PC-9 (cell line): ENCODE data around the gene ZNF462. TPM values are rescaled to one million over a fixed set of nuclear protein-coding genes. Genes with fewer than 3 reads are reported as not detected.
A peak's percentile ranks its signal among the peaks of the same experiment; 100 is the strongest.

Experiments
- BruUV-seq: library from RNA; stranded (reverse); fragments of 400-500 nt; replicated peaks from 2 replicates; lab custom pipeline; 2021; lab: Mats Ljungman, UMichigan
- CTCF ChIA-PET: fragments of 300-600 bp; sonication (Branson Sonifier 250); formaldehyde crosslinking; loops from one replicate; lab custom pipeline; 2022; ENCODE audit warnings: antibody characterized with exemption; lab: Charles Lee
- POLR2A ChIA-PET: fragments of 300-600 bp; sonication (Branson Sonifier 250); formaldehyde crosslinking; loops from one replicate; lab custom pipeline; 2022; ENCODE audit warnings: antibody characterized with exemption; ENCODE audit not compliant: unreplicated experiment; lab: Charles Lee
- DNase-seq, 2 experiments: peaks; one replicate each; pipeline versions ENCODE4 v3.0.0 to v3.0.0-alpha.2; 2015 to 2022; ENCODE audit warnings: mixed read lengths in 1 of 2
- H2AFZ ChIP-seq: fragments of 200-600 bp; sonication (generic); 2 replicates; pipeline ENCODE4 v1.8.1; 2017; ENCODE audit warnings: antibody characterized with exemption
- H3F3A ChIP-seq: fragments of 200-600 bp; sonication (generic); 2 replicates; pipeline ENCODE4 v1.8.1; 2017; ENCODE audit warnings: antibody characterized with exemption, mild to moderate bottlenecking, low read depth; ENCODE audit not compliant: insufficient read depth
- H3K27ac ChIP-seq: fragments of 200-600 bp; sonication (generic); 2 replicates; pipeline ENCODE4 v1.6.1; 2016; ENCODE audit warnings: mixed run types
- H3K27me3 ChIP-seq: fragments of 200-600 bp; sonication (generic); 2 replicates; pipeline ENCODE4 v1.6.1; 2016; ENCODE audit warnings: low read depth, mixed run types; ENCODE audit not compliant: insufficient read depth
- H3K36me3 ChIP-seq: fragments of 200-600 bp; sonication (generic); 2 replicates; pipeline ENCODE4 v1.6.1; 2016; ENCODE audit warnings: low read depth, mixed run types
- H3K4me1 ChIP-seq: fragments of 200-600 bp; sonication (generic); replicated peaks from 2 replicates; pipeline ENCODE4 v1.6.1; 2016; ENCODE audit warnings: mixed run types; ENCODE audit not compliant: insufficient read depth
- H3K4me2 ChIP-seq: fragments of 200-600 bp; sonication (generic); 2 replicates; pipeline ENCODE4 v1.6.1; 2017; ENCODE audit warnings: mixed run types
- H3K4me3 ChIP-seq: fragments of 200-600 bp; sonication (generic); 2 replicates; pipeline ENCODE4 v1.6.1; 2016; ENCODE audit warnings: mixed run types
- H3K79me2 ChIP-seq: fragments of 200-600 bp; sonication (generic); 2 replicates; pipeline ENCODE4 v1.6.1; 2017; ENCODE audit warnings: low read depth, mixed run types
- H3K9me2 ChIP-seq: fragments of 200-600 bp; sonication (generic); 2 replicates; pipeline ENCODE4 v1.8.1; 2017; ENCODE audit warnings: mild to moderate bottlenecking; ENCODE audit not compliant: insufficient read depth
- H3K9me3 ChIP-seq: fragments of 200-600 bp; sonication (generic); 2 replicates; pipeline ENCODE4 v1.8.1; 2016; ENCODE audit warnings: low read depth; ENCODE audit not compliant: insufficient read depth
- H4K20me1 ChIP-seq: fragments of 200-600 bp; sonication (generic); 2 replicates; pipeline ENCODE4 v1.8.1; 2017; ENCODE audit not compliant: insufficient read depth
- EZH2 ChIP-seq: fragments of 200-600 bp; sonication (generic); IDR thresholded peaks from 2 replicates; pipeline ENCODE4 v1.8.0; 2017; ENCODE audit warnings: antibody characterized with exemption, low read depth
- intact Hi-C: fragments of 100-400 bp; cut with micrococcal nuclease; formaldehyde crosslinking; loops from one replicate; pipeline ENCODE4 v1.10.0; 2022; ENCODE audit not compliant: unreplicated experiment
- total RNA-seq: library from RNA; stranded (reverse); gene quantifications from 2 replicates; pipeline ENCODE4 v1.2.3, GENCODE V29; 2021
- TF ChIP-seq, protein P1 (sequence below): fragments of 200-600 bp; sonication (generic); conservative IDR thresholded peaks from 2 replicates; pipeline ENCODE4 v1.6.1; 2017; ENCODE audit warnings: mixed run types, antibody characterized with exemption, mild to moderate bottlenecking, moderate library complexity

The ZNF462 gene
- total RNA-seq, 1 experiment from 2014 or later = 4.8 TPM

DNA sequence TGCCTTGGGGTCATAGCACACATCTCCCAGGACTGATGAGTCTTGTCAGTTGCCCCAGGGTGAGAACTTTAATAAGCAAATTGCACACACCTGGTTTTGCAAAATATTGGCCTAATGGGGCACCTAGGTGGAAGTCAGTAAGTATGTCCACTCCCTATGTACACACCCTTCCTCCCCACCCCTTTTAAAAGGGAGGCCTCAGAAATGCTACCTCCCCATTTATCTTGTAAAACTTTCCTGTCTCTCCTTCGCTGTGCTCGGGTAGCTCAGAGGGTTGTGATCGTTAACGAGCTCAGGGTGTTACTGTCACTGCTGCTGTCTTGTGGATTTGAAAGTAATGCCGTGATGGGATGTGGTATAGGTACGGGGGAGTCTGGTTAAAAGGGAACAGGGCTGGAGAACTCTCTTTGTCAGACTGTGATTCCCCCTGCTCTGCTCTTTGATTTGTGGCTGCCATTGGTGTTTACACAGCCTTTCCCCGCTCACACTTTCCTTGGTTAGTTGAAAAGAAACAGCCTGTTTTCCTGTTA, 26.2 kb downstream of the ZNF462 start:
- TF ChIP-seq, protein P1, sequence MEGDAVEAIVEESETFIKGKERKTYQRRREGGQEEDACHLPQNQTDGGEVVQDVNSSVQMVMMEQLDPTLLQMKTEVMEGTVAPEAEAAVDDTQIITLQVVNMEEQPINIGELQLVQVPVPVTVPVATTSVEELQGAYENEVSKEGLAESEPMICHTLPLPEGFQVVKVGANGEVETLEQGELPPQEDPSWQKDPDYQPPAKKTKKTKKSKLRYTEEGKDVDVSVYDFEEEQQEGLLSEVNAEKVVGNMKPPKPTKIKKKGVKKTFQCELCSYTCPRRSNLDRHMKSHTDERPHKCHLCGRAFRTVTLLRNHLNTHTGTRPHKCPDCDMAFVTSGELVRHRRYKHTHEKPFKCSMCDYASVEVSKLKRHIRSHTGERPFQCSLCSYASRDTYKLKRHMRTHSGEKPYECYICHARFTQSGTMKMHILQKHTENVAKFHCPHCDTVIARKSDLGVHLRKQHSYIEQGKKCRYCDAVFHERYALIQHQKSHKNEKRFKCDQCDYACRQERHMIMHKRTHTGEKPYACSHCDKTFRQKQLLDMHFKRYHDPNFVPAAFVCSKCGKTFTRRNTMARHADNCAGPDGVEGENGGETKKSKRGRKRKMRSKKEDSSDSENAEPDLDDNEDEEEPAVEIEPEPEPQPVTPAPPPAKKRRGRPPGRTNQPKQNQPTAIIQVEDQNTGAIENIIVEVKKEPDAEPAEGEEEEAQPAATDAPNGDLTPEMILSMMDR = no peak
- TF ChIP-seq EZH2 = no peak
- Histone ChIP-seq H3K27me3 (no peaks in the 10 kb centered on the region), H3K9me3 (no peaks in the 10 kb centered on the region; the same call in 1 of the 2 replicates), H3K9me2 (no peaks in the 10 kb centered on the region), H3K4me3 (no peak overlapping the region), H3K27ac (no peak overlapping the region), H3K36me3 (no peaks in the 10 kb centered on the region), H3K4me2 (no peak overlapping the region), H2AFZ (no peak overlapping the region), H3K4me1 (peaks cover 37% of the 10 kb centered on the region), H3K79me2 (no peaks in the 10 kb centered on the region), H4K20me1 (no peaks in the 10 kb centered on the region), H3F3A (peaks cover 23% of the 10 kb centered on the region)
- ChIA-PET CTCF (no interaction called here), POLR2A (no interaction called here)
- DNase-seq = peak in 1 of 2 experiments; percentile 58
- intact Hi-C loops = no loop called here
- BruUV-seq = no TSS peak

DNA sequence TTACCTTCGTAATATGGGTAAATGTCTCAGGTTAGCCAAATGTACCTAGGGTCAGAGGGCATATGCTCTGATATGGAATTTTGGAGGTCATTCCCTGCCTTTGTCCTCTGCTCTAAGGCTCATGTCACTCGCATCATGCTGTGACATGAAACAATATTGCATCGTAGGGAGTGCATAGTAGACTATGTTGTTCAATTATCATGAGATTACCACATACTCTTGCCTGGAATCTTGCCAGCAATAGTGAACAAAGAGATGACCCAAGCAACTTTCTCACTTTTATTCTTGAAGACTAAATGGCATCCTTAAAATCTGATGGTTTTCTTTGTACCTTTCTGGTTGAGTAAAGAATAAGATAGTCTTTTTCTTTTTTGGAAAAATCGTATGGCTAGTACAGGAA, 27.6 kb downstream of the ZNF462 start:
- H3K9me2 ChIP-seq = no peaks in the 10 kb centered on the region
- intact Hi-C loops = no loop called here
- H3K4me2 ChIP-seq = no peak overlapping the region
- H2AFZ ChIP-seq = no peak overlapping the region
- peaks cover 27% of the 10 kb centered on the region for H3F3A ChIP-seq
- ChIA-PET POLR2A (no interaction called here), CTCF (no interaction called here)
- H3K4me3 ChIP-seq = no peak overlapping the region
- TF ChIP-seq, protein P1 = no peak
- TF ChIP-seq EZH2 = no peak
- no peak overlapping the region for H3K27ac ChIP-seq
- peaks cover 40% of the 10 kb centered on the region for H3K4me1 ChIP-seq
- no peaks in the 10 kb centered on the region for H3K79me2 ChIP-seq
- H3K27me3 ChIP-seq = no peaks in the 10 kb centered on the region
- BruUV-seq = no TSS peak
- no peak for DNase-seq
- no peaks in the 10 kb centered on the region; the same call in 1 of the 2 replicates for H3K9me3 ChIP-seq
- no peaks in the 10 kb centered on the region for H3K36me3 ChIP-seq
- H4K20me1 ChIP-seq = no peaks in the 10 kb centered on the region

DNA sequence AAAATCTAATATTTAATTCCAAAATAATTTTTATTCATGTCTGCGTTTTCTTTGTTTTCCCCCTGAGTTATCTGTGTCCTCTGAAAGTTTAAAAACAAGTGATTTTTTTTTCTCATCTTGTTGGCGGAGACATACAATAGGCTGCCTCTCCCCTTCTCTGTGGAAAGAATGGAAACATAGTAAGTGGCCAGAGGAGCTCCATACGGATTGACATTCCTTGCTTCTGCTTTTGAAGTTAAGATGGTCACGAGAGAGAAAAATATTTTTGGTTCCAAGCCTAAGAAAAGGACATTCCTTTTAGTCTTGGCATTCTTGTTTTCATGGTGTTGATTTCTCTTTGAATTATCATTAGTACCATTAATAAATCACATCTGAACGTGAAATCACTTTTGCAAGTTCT, 28.3 kb downstream of the ZNF462 start:
- Histone ChIP-seq H3K79me2 (no peaks in the 10 kb centered on the region), H3K4me1 (peaks cover 40% of the 10 kb centered on the region), H3K36me3 (no peaks in the 10 kb centered on the region), H2AFZ (no peak overlapping the region), H3K27ac (no peak overlapping the region), H3K4me3 (no peak overlapping the region), H3F3A (peaks cover 27% of the 10 kb centered on the region), H3K9me2 (no peaks in the 10 kb centered on the region), H3K27me3 (no peaks in the 10 kb centered on the region), H3K9me3 (no peaks in the 10 kb centered on the region; the same call in 1 of the 2 replicates), H3K4me2 (no peak overlapping the region), H4K20me1 (no peaks in the 10 kb centered on the region)
- intact Hi-C loops = no loop called here
- ChIA-PET CTCF (no interaction called here), POLR2A (no interaction called here)
- BruUV-seq = no TSS peak
- TF ChIP-seq, protein P1 = no peak
- TF ChIP-seq EZH2 = no peak
- no peak for DNase-seq
